HepG2 (cell line): Measurements from ENCODE around the gene PLCL2. TPM values are rescaled to one million over a fixed set of nuclear protein-coding genes. Genes with fewer than 3 reads are reported as not detected.

ENCODE experiments used
- ATAC-seq: fragments of 200-7000 bp; cut with Tn5 transposase; 3 replicates; pipeline ENCODE4 v1.9.1; 2020; ENCODE audit warnings: mild to moderate bottlenecking, moderate library complexity
- BruUV-seq: library from RNA; stranded (reverse); fragments of 400-500 nt; replicated peaks from 2 replicates; lab custom pipeline; 2021; lab: Mats Ljungman, UMichigan
- CTCF ChIA-PET: fragments of 300-600 bp; formaldehyde crosslinking; extraction: SDS; loops from one replicate; lab custom pipeline; 2021; ENCODE audit warnings: low total read pairs, inconsistent platforms, low intra/inter-chr PET ratio; lab: Yijun Ruan, JAX
- POLR2A ChIA-PET: fragments of 350-600 bp; sonication (Branson Sonifier 250); formaldehyde crosslinking; loops from one replicate; lab custom pipeline; 2020; ENCODE audit warnings: antibody characterized with exemption, inconsistent platforms; lab: Yijun Ruan, JAX
- DNase-seq: peaks from one replicate; pipeline ENCODE4 v3.0.0-alpha.2; 2015; ENCODE audit warnings: low spot score
- FAIRE-seq: peaks from 3 replicates; lab custom pipeline; 2011; peaks lifted over from hg19 to GRCh38; lab: Jason Lieb, UNC
- H2AFZ ChIP-seq: one replicate; pipeline ENCODE4 v1.6.1; 2011; ENCODE audit warnings: low read length, inconsistent platforms
- H3K27ac ChIP-seq: fragments of 300-600 bp; 3 replicates; pipeline ENCODE4 v1.8.0; 2011; ENCODE audit warnings: mixed run types, mild to moderate bottlenecking, mixed read lengths, low read length, inconsistent platforms; ENCODE audit not compliant: insufficient read depth; ENCODE audit errors: extremely low read length
- H3K27me3 ChIP-seq, 2 experiments: fragments of 200-600 bp in 1 of 2; 2 replicates in 1 of 2; 3 replicates in 1 of 2; pipeline versions ENCODE4 v1.6.0 to v1.8.0; 2011; ENCODE audit warnings: low read length in 2 of 2, mild to moderate bottlenecking in 2 of 2, moderate library complexity in 2 of 2, inconsistent platforms in 1 of 2; ENCODE audit not compliant: insufficient read depth in 2 of 2, control insufficient read depth in 1 of 2
- H3K36me3 ChIP-seq, 2 experiments: fragments of 200-600 bp in 1 of 2; replicated peaks in 1 of 2; 2 replicates in 1 of 2; 3 replicates in 1 of 2; pipeline versions ENCODE4 v1.5.1 to v1.8.0; 2011; ENCODE audit warnings: low read length in 2 of 2, inconsistent platforms in 1 of 2; ENCODE audit not compliant: insufficient read depth in 2 of 2, control insufficient read depth in 1 of 2
- H3K4me1 ChIP-seq: 2 replicates; pipeline ENCODE4 v1.5.1; 2012; ENCODE audit warnings: low read length, inconsistent platforms; ENCODE audit not compliant: insufficient read depth
- H3K4me2 ChIP-seq: 2 replicates; pipeline ENCODE4 v1.6.0; 2011; ENCODE audit warnings: low read depth, low read length, inconsistent platforms
- H3K4me3 ChIP-seq, 3 experiments: fragments of 200-600 bp in 1 of 3; sonication (generic), shearing (Covaris generic) in 1 of 3; replicated peaks in 1 of 3; 2 replicates each; pipeline ENCODE4 v1.5.1; 2011 to 2016; ENCODE audit warnings: low read length in 3 of 3, inconsistent platforms in 2 of 3, low read depth in 2 of 3, mild to moderate bottlenecking in 2 of 3, control low read depth in 1 of 3, mixed read lengths in 1 of 3; ENCODE audit not compliant: insufficient read depth in 1 of 3
- H3K79me2 ChIP-seq: one replicate; pipeline ENCODE4 v1.6.1; 2011; ENCODE audit warnings: low read length, inconsistent platforms; ENCODE audit not compliant: insufficient read depth
- H3K9ac ChIP-seq: 2 replicates; pipeline ENCODE4 v1.6.0; 2011; ENCODE audit warnings: mild to moderate bottlenecking, low read depth, low read length, inconsistent platforms; ENCODE audit not compliant: insufficient read depth
- H3K9me3 ChIP-seq: 2 replicates; pipeline ENCODE4 v1.5.1; 2012; ENCODE audit warnings: mild to moderate bottlenecking, low read length
- H4K20me1 ChIP-seq: 2 replicates; pipeline ENCODE4 v1.6.0; 2011; ENCODE audit warnings: inconsistent platforms, mild to moderate bottlenecking, low read length, moderate library complexity; ENCODE audit not compliant: insufficient read depth
- AKNA ChIP-seq: sonication (generic); formaldehyde crosslinking; IDR thresholded peaks from 2 replicates; pipeline ENCODE4 v1.4.0; 2020; ENCODE audit warnings: missing genetic modification reagents, borderline replicate concordance
- BCL6 ChIP-seq: IDR thresholded peaks from 2 replicates; pipeline ENCODE4 v1.6.1; 2016; ENCODE audit warnings: missing genetic modification reagents, missing compliant biosample characterization
- CEBPB ChIP-seq: IDR thresholded peaks from 2 replicates; pipeline ENCODE4 v1.6.1; 2011; ENCODE audit warnings: low read depth, low read length, improper control_type of control experiment, borderline replicate concordance
- CHD2 ChIP-seq: IDR thresholded peaks from 2 replicates; pipeline ENCODE4 v1.6.1; 2011; ENCODE audit warnings: low read depth, low read length, improper control_type of control experiment
- DBP ChIP-seq: sonication (generic); formaldehyde crosslinking; IDR thresholded peaks from 2 replicates; pipeline ENCODE4 v1.4.0; 2020; ENCODE audit warnings: missing genetic modification reagents; ENCODE audit errors: not compliant biosample characterization
- KDM3A ChIP-seq: IDR thresholded peaks from 2 replicates; pipeline ENCODE4 v1.6.1; 2018; ENCODE audit warnings: low read depth, missing compliant biosample characterization
- MZF1 ChIP-seq: sonication (generic); formaldehyde crosslinking; IDR thresholded peaks from 2 replicates; pipeline ENCODE4 v1.8.1; 2023; ENCODE audit warnings: mild to moderate bottlenecking, missing genetic modification reagents, borderline replicate concordance
- ZBTB8A ChIP-seq: sonication (generic); formaldehyde crosslinking; IDR thresholded peaks from 2 replicates; pipeline ENCODE4 v1.4.0; 2020; ENCODE audit warnings: mild to moderate bottlenecking, low read depth, missing genetic modification reagents, borderline replicate concordance
- ZFP90 ChIP-seq: sonication (generic); formaldehyde crosslinking; IDR thresholded peaks from 2 replicates; pipeline ENCODE4 v1.8.0; 2022; ENCODE audit warnings: missing genetic modification reagents, mild to moderate bottlenecking, inconsistent platforms, borderline replicate concordance
- ZNF224 ChIP-seq: sonication (generic); formaldehyde crosslinking; IDR thresholded peaks from 2 replicates; pipeline ENCODE4 v1.5.0; 2020; ENCODE audit warnings: mild to moderate bottlenecking, missing genetic modification reagents
- ZNF558 ChIP-seq: sonication (generic); formaldehyde crosslinking; IDR thresholded peaks from 2 replicates; pipeline ENCODE4 v1.9.0; 2022; ENCODE audit warnings: mild to moderate bottlenecking, missing genetic modification reagents, borderline replicate concordance
- WGBS: methylation state at CpG from one replicate; pipeline ENCODE4 v1.1.6; 2017; ENCODE audit warnings: low lambda C conversion rate; 5-methylcytosine and 5-hydroxymethylcytosine counted together
- in situ Hi-C: cut with HindIII; loops from 2 replicates; pipeline ENCODE4 v1.10.0; 2017; ENCODE audit warnings: low pct_unique_long_range_greater_than_20kb; ENCODE audit not compliant: extremely low pct_ligation_motif_present
- intact Hi-C: fragments of 100-400 bp; cut with micrococcal nuclease; formaldehyde crosslinking; loops from one replicate; pipeline ENCODE4 v1.10.0; 2022; ENCODE audit not compliant: unreplicated experiment
- polyA plus RNA-seq, 8 experiments: library from polyadenylated mRNA; depleted of rRNA in 3 of 8; stranded (reverse) in 7 of 8; unstranded in 1 of 8; fragments of >200 nt; fragmentation: Illumina TruSeq in 4 of 8; extraction: Trizol in 4 of 8; gene quantifications; 2 replicates each; pipeline versions ENCODE4 v1.2.1 to v1.2.3, GENCODE V29; 2011 to 2016; ENCODE audit warnings: low read depth in 4 of 8, missing spikeins in 1 of 8, mixed read lengths in 1 of 8; ENCODE audit not compliant: insufficient read depth in 1 of 8
- total RNA-seq, 5 experiments: library from RNA; depleted of rRNA; stranded (reverse); fragments of >200 nt; fragmentation: Illumina TruSeq; extraction: Trizol; gene quantifications; 2 replicates each; pipeline ENCODE4 v1.2.3, GENCODE V29; 2016; ENCODE audit warnings: low read depth in 1 of 5

PLCL2 gene
- total and polyA plus RNA-seq, 2 of the 13 experiments (the other 11 are each of a cell fraction or from before 2014, with no cell fraction given), result not detected

- TF ChIP-seq DBP (no peak), KDM3A (CRISPR knock-in tag) (no peak), ZNF224 (CRISPR knock-in tag) (no peak), MZF1 (CRISPR knock-in tag) (no peak)
- TF ChIP-seq, all 625 proteins: peak for 0
These were observed 192.9 kb downstream of the PLCL2 start (continued) for GRCh38 chr3:17077606-17078005.

- H3K9me3 ChIP-seq, result no peaks in the 10 kb centered on the region
- TF ChIP-seq AKNA (CRISPR knock-in tag) (no peak), ZNF558 (CRISPR knock-in tag) (no peak), CHD2 (no peak), ZFP90 (CRISPR knock-in tag) (no peak), BCL6 (CRISPR knock-in tag) (no peak), ZBTB8A (CRISPR knock-in tag) (no peak), CEBPB (no peak)
- TF ChIP-seq, all 625 proteins: peak for 0
- H3K4me1 ChIP-seq, result no peaks in the 10 kb centered on the region
- no peak overlapping the region for H3K4me3 ChIP-seq
- POLR2A ChIA-PET, result no interaction called here
- no peak overlapping the region for H3K4me2 ChIP-seq
- CTCF ChIA-PET, result no interaction called here
- peaks cover 1 to 3% of the 10 kb centered on the region in 2 experiments; a peak in 2 of 5 replicates for H3K27me3 ChIP-seq
- no peak overlapping the region for H2AFZ ChIP-seq
- no peak overlapping the region for H3K9ac ChIP-seq
- BruUV-seq, result no TSS peak
- no peak for FAIRE-seq
- no peaks in the 10 kb centered on the region for H3K79me2 ChIP-seq
- ATAC-seq, result no peak
- H4K20me1 ChIP-seq, result no peaks in the 10 kb centered on the region
- intact Hi-C loops (no loop called here), in situ Hi-C loops (no loop called here)
- 58% methylated on average over 6 of the region's 7 CpGs for WGBS
- H3K27ac ChIP-seq, result no peak overlapping the region
- no peaks in the 10 kb centered on the region for H3K36me3 ChIP-seq
- no peak for DNase-seq
These were observed 194.2 kb downstream of the PLCL2 start for GRCh38 chr3:17078926-17079465.
